Aorta (tissue), 5 donors: ENCODE data around the gene CLCN5. TPM values are rescaled to one million over a fixed set of nuclear protein-coding genes. Genes with fewer than 3 reads are reported as not detected.

ENCODE experiments used
- ATAC-seq: fragments of 200-7000 bp; cut with Tn5 transposase; one replicate; pipeline ENCODE4 v1.9.1; 2022; ENCODE audit warnings: moderate library complexity; ENCODE audit not compliant: low FRiP score
- DNase-seq, 2 donors: peaks; one replicate each; pipeline ENCODE4 v3.0.0-alpha.2; 2020
- H3K27ac ChIP-seq, 2 donors: one replicate each; pipeline ENCODE4 v1.5.1; 2013; ENCODE audit warnings: low read length in 2 of 2, mild to moderate bottlenecking in 2 of 2, moderate library complexity in 2 of 2, control low read depth in 1 of 2, inconsistent platforms in 1 of 2, low read depth in 1 of 2
- H3K27me3 ChIP-seq, 2 donors: one replicate each; pipeline ENCODE4 v1.6.1; 2013; ENCODE audit warnings: control low read depth in 1 of 2, low read length in 1 of 2, mild to moderate bottlenecking in 1 of 2, moderate library complexity in 1 of 2; ENCODE audit not compliant: insufficient read depth in 2 of 2, control insufficient read depth in 1 of 2
- H3K36me3 ChIP-seq, 2 donors: one replicate each; pipeline ENCODE4 v1.6.1; 2013; ENCODE audit warnings: control low read depth in 1 of 2, low read length in 1 of 2, mild to moderate bottlenecking in 1 of 2; ENCODE audit not compliant: insufficient read depth in 2 of 2, control insufficient read depth in 1 of 2
- H3K4me1 ChIP-seq, 2 donors: one replicate each; pipeline ENCODE4 v1.6.1; 2013; ENCODE audit warnings: low read length in 2 of 2, control low read depth in 1 of 2, mild to moderate bottlenecking in 1 of 2, moderate library complexity in 1 of 2; ENCODE audit not compliant: insufficient read depth in 2 of 2, control insufficient read depth in 1 of 2
- H3K4me3 ChIP-seq, 2 donors: one replicate each; pipeline ENCODE4 v1.5.1; 2013; ENCODE audit warnings: low read length in 2 of 2, control low read depth in 1 of 2, mild to moderate bottlenecking in 1 of 2
- H3K9me3 ChIP-seq: one replicate; pipeline ENCODE4 v1.6.1; 2013; ENCODE audit warnings: mild to moderate bottlenecking, low read length; ENCODE audit not compliant: control insufficient read depth
- WGBS, 2 donors: extraction: QIAGEN DNeasy Blood & Tissue Kit; methylation state at CpG; one replicate each; pipeline ENCODE4 v1.1.7; 2013; 5-methylcytosine and 5-hydroxymethylcytosine counted together
- intact Hi-C, 2 donors: fragments of 100-400 bp; cut with DNase I; formaldehyde crosslinking; loops; one replicate each; pipeline versions ENCODE4 v1.14.2 to v1.15.0; 2022
- polyA plus RNA-seq, 2 donors: library from polyadenylated mRNA; stranded (reverse); fragments of 200-250 nt; gene quantifications; one replicate each; pipeline ENCODE4 v1.2.3, GENCODE V29; 2013
- total RNA-seq, 2 donors: library from RNA; stranded (reverse); fragmentation: NEBNext Ultra II Directional; extraction: Animal tissue kit (Norgen Biotek cat#: 25700); gene quantifications; one replicate each; pipeline ENCODE4 v1.2.1, GENCODE V29; 2021
- donor health status: healthy with polysubstance abuse.
- donor health status: Bipolar disorder and iron deficiency.
- donor health status: DM: no; HTN: no; CAD: no.
- donor health status: DM: no; HTN: no; CAD: no.
- donor health status: DM: yes; HTN: yes; CAD: no.

The CLCN5 gene
- total and polyA plus RNA-seq, 4 donors: 0.88 to 9.4 (median 2.9) TPM

- DNase-seq (no peak), ATAC-seq (no peak)
- no peaks in the 10 kb centered on the region for H3K9me3 ChIP-seq
- H3K36me3 ChIP-seq: no peaks in the 10 kb centered on the region
- H3K27ac ChIP-seq: no peak overlapping the region
- intact Hi-C loops: no loop called here
- 71 to 85% methylated on average over 2 of the region's 2 CpGs for WGBS, 2 donors
- H3K27me3 ChIP-seq: no peaks in the 10 kb centered on the region
- no peak overlapping the region for H3K4me3 ChIP-seq
- peaks cover 0 to 3% of the 10 kb centered on the region in 2 donors for H3K4me1 ChIP-seq
Measured at GRCh38 chrX:49921109-49921508, 1.3 kb upstream of the CLCN5 start.

- WGBS, 2 donors: 38 to 55% methylated on average over 2 of the region's 2 CpGs
- intact Hi-C loops: no loop called here
Measured at GRCh38 chrX:49925176-49925575, 2.8 kb downstream of the CLCN5 start.

GRCh38 chrX:49930039-49930438, 7.6 kb downstream of the CLCN5 start:
- intact Hi-C loops: no loop called here
- no peak for DNase-seq
- H3K9me3 ChIP-seq: no peaks in the 10 kb centered on the region
- H3K36me3 ChIP-seq: no peaks in the 10 kb centered on the region
- WGBS, 2 donors: 55 to 86% methylated on average over 1 of the region's 1 CpG
- no peaks in the 10 kb centered on the region for H3K27me3 ChIP-seq
- H3K4me3 ChIP-seq: no peak overlapping the region
- no peaks in the 10 kb centered on the region for H3K4me1 ChIP-seq
- no peak for ATAC-seq
- H3K27ac ChIP-seq: no peak overlapping the region

More at GRCh38 chrX:49925176-49925575, 2.8 kb downstream of the CLCN5 start:
- no peak overlapping the region for H3K4me3 ChIP-seq
- no peaks in the 10 kb centered on the region for H3K27me3 ChIP-seq
- no peak for DNase-seq
- no peaks in the 10 kb centered on the region for H3K9me3 ChIP-seq
- H3K36me3 ChIP-seq: no peaks in the 10 kb centered on the region
- ATAC-seq: no peak
- H3K27ac ChIP-seq: no peak overlapping the region
- H3K4me1 ChIP-seq: no peaks in the 10 kb centered on the region

GRCh38 chrX:49932791-49933190, 10.4 kb downstream of the CLCN5 start:
- WGBS, 2 donors: 64 to 98% methylated on average over 2 of the region's 2 CpGs
- intact Hi-C loops: no loop called here
- Histone ChIP-seq H3K27ac (no peak overlapping the region), H3K36me3 (no peaks in the 10 kb centered on the region), H3K4me3 (no peak overlapping the region), H3K27me3 (no peaks in the 10 kb centered on the region), H3K4me1 (no peaks in the 10 kb centered on the region), H3K9me3 (no peaks in the 10 kb centered on the region)
- DNase-seq: no peak
- ATAC-seq: no peak

- Histone ChIP-seq H3K9me3 (no peaks in the 10 kb centered on the region), H3K4me1 (no peaks in the 10 kb centered on the region), H3K27me3 (no peaks in the 10 kb centered on the region), H3K4me3 (no peak overlapping the region), H3K27ac (no peak overlapping the region), H3K36me3 (no peaks in the 10 kb centered on the region)
- intact Hi-C loops: no loop called here
- DNase-seq: no peak
- WGBS, 2 donors: 30 to 44% methylated on average over 3 of the region's 3 CpGs
- no peak for ATAC-seq
Measured at GRCh38 chrX:49934148-49934547, 11.8 kb downstream of the CLCN5 start.

GRCh38 chrX:49934729-49935128, 12.3 kb downstream of the CLCN5 start:
- no peaks in the 10 kb centered on the region for H3K27me3 ChIP-seq
- ATAC-seq (no peak), DNase-seq (no peak)
- no peak overlapping the region for H3K4me3 ChIP-seq
- no peaks in the 10 kb centered on the region for H3K9me3 ChIP-seq
- H3K36me3 ChIP-seq: no peaks in the 10 kb centered on the region
- no peaks in the 10 kb centered on the region for H3K4me1 ChIP-seq
- 79 to 84% methylated on average over 3 of the region's 3 CpGs for WGBS, 2 donors
- no peak overlapping the region for H3K27ac ChIP-seq
- intact Hi-C loops: no loop called here

GRCh38 chrX:49947781-49948180, 25.4 kb downstream of the CLCN5 start:
- no peak for ATAC-seq
- H3K4me3 ChIP-seq: no peak overlapping the region
- no peaks in the 10 kb centered on the region for H3K36me3 ChIP-seq
- H3K27me3 ChIP-seq: no peaks in the 10 kb centered on the region
- H3K4me1 ChIP-seq: no peaks in the 10 kb centered on the region
- 51 to 84% methylated on average over 2 of the region's 2 CpGs for WGBS, 2 donors
- H3K27ac ChIP-seq: no peak overlapping the region
- intact Hi-C loops: no loop called here
- DNase-seq: no peak
- H3K9me3 ChIP-seq: no peaks in the 10 kb centered on the region

- Histone ChIP-seq H3K36me3 (no peaks in the 10 kb centered on the region), H3K4me1 (no peaks in the 10 kb centered on the region), H3K27me3 (no peaks in the 10 kb centered on the region), H3K9me3 (no peaks in the 10 kb centered on the region), H3K4me3 (no peak overlapping the region), H3K27ac (no peak overlapping the region)
- intact Hi-C loops: no loop called here
- ATAC-seq: no peak
- 27 to 29% methylated on average over 1 of the region's 1 CpG for WGBS, 2 donors
- no peak for DNase-seq
Measured at GRCh38 chrX:49949961-49950360, 27.6 kb downstream of the CLCN5 start.

- H3K4me3 ChIP-seq: no peak overlapping the region
- H3K36me3 ChIP-seq: no peaks in the 10 kb centered on the region
- H3K27ac ChIP-seq: no peak overlapping the region
- WGBS, 2 donors: 44 to 79% methylated on average over 1 of the region's 1 CpG
- intact Hi-C loops: no loop called here
- DNase-seq: no peak
- no peaks in the 10 kb centered on the region for H3K27me3 ChIP-seq
- ATAC-seq: no peak
- H3K9me3 ChIP-seq: no peaks in the 10 kb centered on the region
- no peaks in the 10 kb centered on the region for H3K4me1 ChIP-seq
Measured at GRCh38 chrX:49951524-49952193, 29.3 kb downstream of the CLCN5 start.
